GM20000 (cell line): ENCODE data around the gene AMD1.
"Not testable (repeated sequence)": the region's sequence is repeated elsewhere in the genome, so short reads cannot be mapped to it uniquely, and the experiment has no call there.

ENCODE experiments used
- DNase-seq: peaks from one replicate; pipeline ENCODE4 v3.0.0; 2012; ENCODE audit warnings: low spot score
- CTCF ChIP-seq: IDR thresholded peaks from 2 replicates; pipeline ENCODE4 v1.5.1; 2012; ENCODE audit warnings: mild to moderate bottlenecking, control low read depth; ENCODE audit errors: extremely low read depth, missing control alignments

Gene AMD1

GRCh38 chr6:110902091-110902490 is 27.5 kb downstream of the AMD1 start:
- TF ChIP-seq CTCF, result no peak
- DNase-seq, result no peak

GRCh38 chr6:110906273-110906672 is 31.7 kb downstream of the AMD1 start:
- not testable (repeated sequence) for DNase-seq

- DNase-seq, result no peak
- TF ChIP-seq CTCF, result no peak
Observed at GRCh38 chr6:110930781-110931180, 56.2 kb downstream of the AMD1 start.

GRCh38 chr6:110933912-110934311 is 59.3 kb downstream of the AMD1 start:
- TF ChIP-seq CTCF, result no peak
- DNase-seq, result no peak

GRCh38 chr6:110934381-110934898 is 59.9 kb downstream of the AMD1 start:
- no peak for DNase-seq
- no peak for TF ChIP-seq CTCF

- no peak for TF ChIP-seq CTCF
- no peak for DNase-seq
Observed at GRCh38 chr6:110935171-110935570, 60.6 kb downstream of the AMD1 start.

- DNase-seq, result no peak
- TF ChIP-seq CTCF, result no peak
Observed at GRCh38 chr6:110938171-110938570, 63.6 kb downstream of the AMD1 start.

GRCh38 chr6:110939429-110940200 is 65.0 kb downstream of the AMD1 start:
- TF ChIP-seq CTCF, result no peak
- DNase-seq, result no peak
